Measurements from ENCODE around the gene BORCS6. TPM values are rescaled to one million over a fixed set of nuclear protein-coding genes. Genes with fewer than 3 reads are reported as not detected.

Gene BORCS6
- total RNA-seq, 1 experiment from 2014 or later: 7.3 TPM

- no peak for TF ChIP-seq CTCF (conservative IDR thresholded peaks at IDR 0.05; ENCODE audit: low read depth, low read length)
- no peak for TF ChIP-seq EZH2 (IDR thresholded peaks at IDR 0.05; ENCODE audit: low read length, unreplicated experiment)
- TF ChIP-seq EZH2phosphoT487 (IDR thresholded peaks at IDR 0.05; ENCODE audit: borderline replicate concordance, low read length): no peak
- ATAC-seq (no peak), DNase-seq (no peak)
- H3K79me2 ChIP-seq (ENCODE audit: low read length): peaks cover 35% of the 10 kb centered on the region
- ChIA-PET CTCF (no interaction called here), POLR2A (ENCODE audit: unreplicated experiment) (no interaction called here)
- peaks cover 13% of the 10 kb centered on the region for H3K4me1 ChIP-seq (ENCODE audit: insufficient read depth, low read length)
- H3K9me2 ChIP-seq (replicated peaks; ENCODE audit: low read length): no peaks in the 10 kb centered on the region
- no peaks in the 10 kb centered on the region for H3K27me3 ChIP-seq (ENCODE audit: low read length)
- intact Hi-C loops (cut with micrococcal nuclease): no loop called here
- H3K9me3 ChIP-seq (ENCODE audit: low read length): no peaks in the 10 kb centered on the region
- no peak overlapping the region for H3K27ac ChIP-seq (ENCODE audit: low read length)
- peaks cover 22% of the 10 kb centered on the region for H3K36me3 ChIP-seq (ENCODE audit: low read depth, low read length)
- no peak overlapping the region for H3K4me3 ChIP-seq (ENCODE audit: low read length)
- no peak overlapping the region for H3K4me2 ChIP-seq (ENCODE audit: low read length)
- no peaks in the 10 kb centered on the region for H3F3A ChIP-seq (ENCODE audit: low read length, unreplicated experiment)
- no peak overlapping the region for H2AFZ ChIP-seq (ENCODE audit: low read length)
- no peak overlapping the region for H3K9ac ChIP-seq (ENCODE audit: low read length)
- H4K20me1 ChIP-seq (ENCODE audit: low read length): peaks cover 16% of the 10 kb centered on the region
- no TSS peak for BruUV-seq (replicated peaks)
These were observed 16.6 kb upstream of the BORCS6 start for GRCh38 chr17:8206536-8206935.

GRCh38 chr17:8204761-8205555 lies 15.0 kb upstream of the BORCS6 start:
- TF ChIP-seq CTCF (conservative IDR thresholded peaks at IDR 0.05; ENCODE audit: low read depth, low read length): no peak
- TF ChIP-seq EZH2 (IDR thresholded peaks at IDR 0.05; ENCODE audit: low read length, unreplicated experiment): no peak
- no peak for TF ChIP-seq EZH2phosphoT487 (IDR thresholded peaks at IDR 0.05; ENCODE audit: borderline replicate concordance, low read length)
- H3K4me3 ChIP-seq (ENCODE audit: low read length): no peak overlapping the region
- DNase-seq (no peak), ATAC-seq (no peak)
- H2AFZ ChIP-seq (ENCODE audit: low read length): no peak overlapping the region
- H3K36me3 ChIP-seq (ENCODE audit: low read depth, low read length): peaks cover 22% of the 10 kb centered on the region
- H3K4me1 ChIP-seq (ENCODE audit: insufficient read depth, low read length): peaks cover 8% of the 10 kb centered on the region
- H3K27me3 ChIP-seq (ENCODE audit: low read length): no peaks in the 10 kb centered on the region
- no TSS peak for BruUV-seq (replicated peaks)
- no peaks in the 10 kb centered on the region for H3K9me2 ChIP-seq (replicated peaks; ENCODE audit: low read length)
- no peaks in the 10 kb centered on the region for H3F3A ChIP-seq (ENCODE audit: low read length, unreplicated experiment)
- intact Hi-C loops (cut with micrococcal nuclease): no loop called here
- H4K20me1 ChIP-seq (ENCODE audit: low read length): peaks cover 16% of the 10 kb centered on the region
- no peak overlapping the region for H3K4me2 ChIP-seq (ENCODE audit: low read length)
- ChIA-PET CTCF (no interaction called here), POLR2A (ENCODE audit: unreplicated experiment) (no interaction called here)
- H3K9ac ChIP-seq (ENCODE audit: low read length): no peak overlapping the region
- H3K79me2 ChIP-seq (ENCODE audit: low read length): peaks cover 31% of the 10 kb centered on the region
- no peaks in the 10 kb centered on the region for H3K9me3 ChIP-seq (ENCODE audit: low read length)
- no peak overlapping the region for H3K27ac ChIP-seq (ENCODE audit: low read length)

GRCh38 chr17:8192070-8192815 lies 2.3 kb upstream of the BORCS6 start:
- CTCF ChIA-PET: no interaction called here
- H3K4me3 ChIP-seq (ENCODE audit: low read length): no peak overlapping the region
- H3K4me2 ChIP-seq (ENCODE audit: low read length): no peak overlapping the region
- no peak for TF ChIP-seq EZH2phosphoT487 (IDR thresholded peaks at IDR 0.05; ENCODE audit: borderline replicate concordance, low read length)
- TF ChIP-seq CTCF (conservative IDR thresholded peaks at IDR 0.05; ENCODE audit: low read depth, low read length): no peak
- no peak for TF ChIP-seq EZH2 (IDR thresholded peaks at IDR 0.05; ENCODE audit: low read length, unreplicated experiment)
- H4K20me1 ChIP-seq (ENCODE audit: low read length): no peaks in the 10 kb centered on the region
- H3F3A ChIP-seq (ENCODE audit: low read length, unreplicated experiment): no peaks in the 10 kb centered on the region
- intact Hi-C loops (cut with micrococcal nuclease): no loop called here
- H3K9me3 ChIP-seq (ENCODE audit: low read length): no peaks in the 10 kb centered on the region
- DNase-seq: peak; percentile 42
- peaks cover 16% of the 10 kb centered on the region for H3K79me2 ChIP-seq (ENCODE audit: low read length)
- H3K36me3 ChIP-seq (ENCODE audit: low read depth, low read length): no peaks in the 10 kb centered on the region
- H3K27ac ChIP-seq (ENCODE audit: low read length): no peak overlapping the region
- H2AFZ ChIP-seq (ENCODE audit: low read length): no peak overlapping the region
- H3K4me1 ChIP-seq (ENCODE audit: insufficient read depth, low read length): peaks cover 19% of the 10 kb centered on the region
- POLR2A ChIA-PET (ENCODE audit: unreplicated experiment): no interaction called here
- H3K27me3 ChIP-seq (ENCODE audit: low read length): no peaks in the 10 kb centered on the region
- no peaks in the 10 kb centered on the region for H3K9me2 ChIP-seq (replicated peaks; ENCODE audit: low read length)
- no peak overlapping the region for H3K9ac ChIP-seq (ENCODE audit: low read length)
- no TSS peak for BruUV-seq (replicated peaks)
- ATAC-seq: no peak

Measured in PC-3 (cell line).